Esophagus muscularis mucosa (tissue), 4 donors: ENCODE results near the gene KRT222. TPM values are rescaled to one million over a fixed set of nuclear protein-coding genes. Genes with fewer than 3 reads are reported as not detected.

Source experiments
- DNase-seq: peaks from one replicate; pipeline ENCODE4 v3.0.0-alpha.2; 2017; ENCODE audit errors: extremely low spot score
- H3K27ac ChIP-seq, 4 donors: fragments of 200-600 bp; sonication (generic); replicated peaks in 1 of 4; 1 replicate in 3 of 4; 2 replicates in 1 of 4; pipeline ENCODE4 v1.5.1; 2016 to 2019; ENCODE audit warnings: mild to moderate bottlenecking in 1 of 4
- H3K27me3 ChIP-seq, 4 donors: fragments of 200-600 bp; sonication (generic); one replicate each; pipeline versions ENCODE4 v1.5.1 to v1.6.0; 2016 to 2019
- H3K36me3 ChIP-seq, 4 donors: fragments of 200-600 bp; sonication (generic); one replicate each; pipeline ENCODE4 v1.5.1; 2016 to 2019
- H3K4me1 ChIP-seq, 4 donors: fragments of 200-600 bp; sonication (generic); one replicate each; pipeline ENCODE4 v1.5.1; 2016 to 2019
- H3K4me3 ChIP-seq, 4 donors: fragments of 200-600 bp; sonication (generic); 1 replicate in 2 of 4; 2 replicates in 2 of 4; pipeline ENCODE4 v1.5.1; 2016 to 2019; ENCODE audit warnings: mild to moderate bottlenecking in 4 of 4, moderate library complexity in 1 of 4
- H3K9me3 ChIP-seq, 4 donors: fragments of 200-600 bp; sonication (generic); 1 replicate in 3 of 4; 2 replicates in 1 of 4; pipeline ENCODE4 v1.5.1; 2016 to 2019
- CTCF ChIP-seq, 3 experiments: fragments of 200-600 bp in 2 of 3; fragments of 450-650 bp in 1 of 3; sonication (generic) in 2 of 3; IDR thresholded peaks; one replicate each; pipeline ENCODE4 v1.5.1; 2017 to 2019; ENCODE audit warnings: antibody characterized with exemption in 3 of 3, mild to moderate bottlenecking in 2 of 3, moderate library complexity in 1 of 3
- EP300 ChIP-seq: sonication (generic); formaldehyde crosslinking; IDR thresholded peaks from one replicate; pipeline ENCODE4 v1.6.1; 2017; ENCODE audit warnings: antibody characterized with exemption
- POLR2A ChIP-seq: fragments of 450-650 bp; IDR thresholded peaks from one replicate; pipeline ENCODE4 v1.6.1; 2017; ENCODE audit warnings: antibody characterized with exemption, moderate library complexity, mild to moderate bottlenecking, low read depth
- POLR2AphosphoS5 ChIP-seq, 2 donors: sonication (generic); formaldehyde crosslinking; IDR thresholded peaks; one replicate each; pipeline ENCODE4 v1.6.1; 2017; ENCODE audit warnings: antibody characterized with exemption in 2 of 2
- WGBS: methylation state at CpG from one replicate; pipeline ENCODE4 v1.1.5; 2018; 5-methylcytosine and 5-hydroxymethylcytosine counted together
- intact Hi-C: fragments of 100-400 bp; cut with DNase I; formaldehyde crosslinking; loops from one replicate; pipeline ENCODE4 v1.15.1; 2023
- total RNA-seq, 4 donors: library from RNA; depleted of rRNA; stranded (reverse); fragments of >200 nt; gene quantifications; one replicate each; pipeline versions ENCODE4 v1.1.0 to v1.2.1, GENCODE V29; 2016

Gene KRT222
- total RNA-seq, 4 donors from 2014 or later = 0.97 to 3.0 (median 2.7) TPM

GRCh38 chr17:40645291-40645690, 19.7 kb downstream of the KRT222 start:
- Histone ChIP-seq H3K4me3 (no peak overlapping the region), H3K36me3 (peaks cover 10 to 50% (median 37%) of the 10 kb centered on the region in 4 donors), H3K27me3 (no peaks in the 10 kb centered on the region), H3K27ac (no peak overlapping the region), H3K4me1 (peaks cover 23 to 58% (median 52%) of the 10 kb centered on the region in 4 donors), H3K9me3 (no peaks in the 10 kb centered on the region)
- no peak for DNase-seq
- no peak for TF ChIP-seq CTCF (IDR thresholded peaks at IDR 0.05)
- no peak for TF ChIP-seq POLR2AphosphoS5 (IDR thresholded peaks at IDR 0.05)
- TF ChIP-seq POLR2A = no peak
- TF ChIP-seq EP300 = no peak
- intact Hi-C loops = no loop called here

- intact Hi-C loops = no loop called here
Observed at GRCh38 chr17:40637931-40638330, 27.0 kb downstream of the KRT222 start.

GRCh38 chr17:40633871-40634270, 31.1 kb downstream of the KRT222 start:
- WGBS = 81% methylated on average over 1 of the region's 1 CpG

More at GRCh38 chr17:40637931-40638330, 27.0 kb downstream of the KRT222 start:
- Histone ChIP-seq H3K27me3 (no peaks in the 10 kb centered on the region), H3K27ac (no peak overlapping the region), H3K9me3 (no peaks in the 10 kb centered on the region), H3K36me3 (peaks cover 55 to 76% (median 67%) of the 10 kb centered on the region in 4 donors), H3K4me1 (peaks cover 0 to 16% (median 10%) of the 10 kb centered on the region in 4 donors), H3K4me3 (no peak overlapping the region)
- 82% methylated on average over 2 of the region's 2 CpGs for WGBS
- no peak for TF ChIP-seq POLR2AphosphoS5 (IDR thresholded peaks at IDR 0.05)
- TF ChIP-seq POLR2A = no peak
- no peak for TF ChIP-seq EP300
- no peak for TF ChIP-seq CTCF (IDR thresholded peaks at IDR 0.05)
- no peak for DNase-seq

GRCh38 chr17:40632216-40632615, 32.8 kb downstream of the KRT222 start:
- intact Hi-C loops = no loop called here
- no peaks in the 10 kb centered on the region for H3K9me3 ChIP-seq
- no peak overlapping the region for H3K27ac ChIP-seq
- H3K4me3 ChIP-seq = no peak overlapping the region
- no peaks in the 10 kb centered on the region for H3K27me3 ChIP-seq
- DNase-seq = no peak
- H3K4me1 ChIP-seq = peaks cover 0 to 4% (median 0%) of the 10 kb centered on the region in 4 donors
- peaks cover 86 to 96% (median 92%) of the 10 kb centered on the region in 4 donors for H3K36me3 ChIP-seq
- TF ChIP-seq POLR2A (no peak), EP300 (no peak), POLR2AphosphoS5 (IDR thresholded peaks at IDR 0.05) (no peak), CTCF (IDR thresholded peaks at IDR 0.05) (no peak)
- 80% methylated on average over 9 of the region's 9 CpGs for WGBS

More at GRCh38 chr17:40633871-40634270, 31.1 kb downstream of the KRT222 start:
- Histone ChIP-seq H3K27me3 (no peaks in the 10 kb centered on the region), H3K27ac (no peak overlapping the region), H3K36me3 (peaks cover 80 to 88% (median 86%) of the 10 kb centered on the region in 4 donors), H3K9me3 (no peaks in the 10 kb centered on the region), H3K4me3 (no peak overlapping the region), H3K4me1 (peaks cover 0 to 4% (median 2%) of the 10 kb centered on the region in 4 donors)
- no peak for TF ChIP-seq CTCF (IDR thresholded peaks at IDR 0.05)
- no peak for TF ChIP-seq POLR2A
- TF ChIP-seq POLR2AphosphoS5 (IDR thresholded peaks at IDR 0.05) = no peak
- TF ChIP-seq EP300 = no peak
- intact Hi-C loops = no loop called here
- no peak for DNase-seq

GRCh38 chr17:40629842-40630241, 35.1 kb downstream of the KRT222 start:
- intact Hi-C loops = no loop called here
- Histone ChIP-seq H3K27me3 (no peaks in the 10 kb centered on the region), H3K4me1 (peaks cover 0 to 4% (median 0%) of the 10 kb centered on the region in 4 donors), H3K9me3 (no peaks in the 10 kb centered on the region), H3K27ac (no peak overlapping the region), H3K36me3 (peaks cover 64 to 75% (median 69%) of the 10 kb centered on the region in 4 donors), H3K4me3 (no peak overlapping the region)
- DNase-seq = no peak
- 53% methylated on average over 2 of the region's 2 CpGs for WGBS
- TF ChIP-seq POLR2A (no peak), POLR2AphosphoS5 (IDR thresholded peaks at IDR 0.05) (no peak), EP300 (no peak), CTCF (IDR thresholded peaks at IDR 0.05) (no peak)
